GM19467 (cell line): Measurements from ENCODE around the gene FGA.

ENCODE experiments used
- ATAC-seq: cut with Tn5 transposase; IDR thresholded peaks from one replicate; pipeline ENCODE4 v1.9.1; 2021; ENCODE audit warnings: mild to moderate bottlenecking, moderate library complexity; ENCODE audit not compliant: unreplicated experiment

The FGA gene

DNA sequence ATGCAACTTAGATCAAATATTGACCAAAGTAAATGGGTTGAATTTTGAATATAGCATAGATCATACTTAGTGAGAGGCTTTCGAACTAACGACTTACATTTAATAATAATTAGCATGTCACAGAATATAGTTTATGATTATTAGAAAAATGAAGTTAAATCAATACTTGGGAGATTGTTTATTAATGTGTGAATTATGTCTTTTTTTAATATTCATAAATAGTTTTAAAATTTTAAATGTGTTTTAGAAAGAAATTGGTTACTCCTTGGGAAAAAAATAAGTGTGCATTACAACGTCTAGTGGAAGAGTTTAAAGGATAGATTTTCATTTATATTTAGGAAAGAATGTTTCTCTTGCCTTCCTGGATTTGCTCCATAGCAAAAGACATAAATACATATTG, 7.3 kb downstream of the FGA start:
- no peak for ATAC-seq

DNA sequence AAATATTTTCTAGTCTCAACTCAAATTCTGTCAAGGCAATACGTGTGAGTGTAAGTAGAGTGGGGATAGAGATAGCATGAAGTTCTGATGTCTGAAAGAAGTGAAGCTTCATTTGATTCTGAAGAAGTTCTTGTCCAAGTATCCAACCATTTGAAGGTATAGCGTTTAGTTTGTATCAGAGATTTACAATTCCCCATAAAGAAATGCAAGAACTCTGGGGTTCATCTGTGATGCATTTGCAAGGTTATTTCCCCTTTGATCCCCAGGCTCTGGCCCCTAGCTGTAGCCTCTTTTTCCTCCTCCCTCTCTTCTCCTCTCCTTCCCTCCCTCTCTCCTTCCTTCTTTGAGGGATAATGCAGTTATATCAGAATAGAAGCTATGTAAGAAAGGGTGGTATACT, 7.8 kb downstream of the FGA start:
- ATAC-seq, result no peak

DNA sequence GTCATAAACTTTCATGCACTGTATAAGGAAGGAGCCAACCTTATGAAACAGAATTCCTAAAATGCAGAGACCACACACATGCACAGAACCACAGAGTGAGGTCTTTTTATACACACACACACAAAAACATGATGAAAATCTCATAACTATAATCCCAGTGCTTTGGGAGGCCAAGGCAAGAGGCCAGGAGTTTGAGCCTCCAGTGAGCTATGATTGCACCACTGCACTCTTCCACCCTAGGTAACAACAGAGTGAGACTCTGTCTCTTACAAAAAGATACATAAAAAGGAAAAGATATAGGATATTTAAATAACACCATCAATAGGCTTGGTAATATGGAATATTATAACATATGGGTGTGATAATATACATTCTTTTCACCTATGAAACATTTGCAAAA, 10.6 kb downstream of the FGA start:
- no peak for ATAC-seq

DNA sequence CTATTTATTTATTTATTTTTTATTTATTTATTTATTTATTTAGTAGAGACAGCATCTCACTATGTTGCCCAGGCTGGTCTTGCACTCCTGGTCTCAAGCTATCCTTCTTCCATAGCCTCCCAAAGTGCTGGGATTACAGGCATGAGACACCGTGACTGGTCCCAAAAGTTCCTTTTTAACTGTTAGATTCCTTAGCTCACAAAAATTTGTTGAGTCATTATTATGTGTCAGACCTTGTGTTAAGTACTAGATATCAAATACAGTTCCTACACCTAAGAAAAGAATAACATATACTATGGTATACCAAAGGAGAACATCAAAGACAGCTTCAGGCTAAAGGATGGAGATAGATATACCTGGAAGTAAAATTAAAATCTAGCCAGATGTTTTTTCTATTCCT, 11.6 kb downstream of the FGA start:
- ATAC-seq, result no peak

DNA sequence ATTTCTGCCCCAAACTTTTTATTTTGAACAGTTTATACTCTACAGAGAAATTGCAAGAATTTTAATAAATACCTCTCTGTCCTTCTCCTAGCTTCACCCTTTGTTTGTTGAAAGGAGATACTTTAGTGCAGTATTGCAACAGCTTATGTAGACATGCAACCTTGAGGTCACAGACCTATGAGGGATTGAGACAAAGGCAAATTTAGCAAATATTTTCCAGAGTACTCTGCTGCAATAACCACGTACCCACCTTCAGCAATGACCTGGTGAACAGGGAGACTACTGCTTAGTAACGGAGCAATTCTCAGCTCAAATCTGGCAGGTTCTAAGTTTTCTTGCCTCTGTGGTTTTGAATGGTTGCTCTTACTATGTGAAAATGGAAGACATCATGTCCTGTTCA, 13.2 kb downstream of the FGA start:
- ATAC-seq, result no peak

DNA sequence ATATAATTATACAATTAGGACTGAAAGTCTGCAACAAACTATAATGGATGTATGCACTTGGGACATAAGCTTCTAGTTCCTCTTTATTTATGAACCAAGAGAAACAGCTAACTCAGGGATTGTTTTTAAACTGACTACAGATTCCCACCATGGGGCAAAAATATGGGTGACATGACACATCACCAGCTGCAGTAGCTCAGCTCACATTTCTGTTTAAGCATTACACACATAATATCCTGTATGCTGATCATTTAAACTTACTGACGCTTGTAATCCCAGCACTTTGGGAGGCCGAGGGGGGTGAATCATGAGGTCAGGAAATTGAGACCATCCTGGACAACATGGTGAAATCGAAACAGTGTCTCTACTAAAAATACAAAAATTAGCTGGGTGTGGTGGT, 16.2 kb downstream of the FGA start:
- no peak for ATAC-seq

DNA sequence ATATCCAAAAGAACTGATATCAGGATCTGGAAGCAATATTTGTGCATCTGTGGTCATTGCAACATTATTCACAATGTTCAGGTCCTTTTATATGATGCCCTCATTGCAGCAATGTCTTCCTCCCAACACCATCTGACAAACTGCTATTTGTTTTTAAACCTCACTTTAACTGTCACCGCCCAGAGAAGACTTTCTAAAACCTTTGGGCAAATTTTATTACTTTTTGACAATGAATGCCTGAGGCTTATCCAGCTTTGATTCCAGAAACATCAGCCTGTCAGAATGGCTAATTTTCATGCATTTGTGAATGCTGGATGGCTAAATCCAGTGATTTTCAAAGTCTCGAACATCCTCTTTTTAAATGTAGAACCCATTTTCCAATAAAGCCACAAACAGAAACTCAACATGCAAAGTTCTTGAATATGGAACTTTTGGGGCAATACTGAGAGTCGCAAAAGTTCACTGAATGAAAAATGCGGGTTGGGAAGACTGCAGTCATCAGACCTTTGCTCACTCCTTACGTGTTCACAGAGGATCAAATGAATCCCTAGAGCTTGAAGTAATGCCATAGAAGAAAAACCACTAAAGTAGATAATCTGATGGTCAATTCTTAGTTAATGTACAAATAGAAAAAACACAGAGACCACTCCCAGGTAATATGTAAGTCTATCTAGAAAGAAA, 17.2 kb downstream of the FGA start:
- ATAC-seq, result no peak

DNA sequence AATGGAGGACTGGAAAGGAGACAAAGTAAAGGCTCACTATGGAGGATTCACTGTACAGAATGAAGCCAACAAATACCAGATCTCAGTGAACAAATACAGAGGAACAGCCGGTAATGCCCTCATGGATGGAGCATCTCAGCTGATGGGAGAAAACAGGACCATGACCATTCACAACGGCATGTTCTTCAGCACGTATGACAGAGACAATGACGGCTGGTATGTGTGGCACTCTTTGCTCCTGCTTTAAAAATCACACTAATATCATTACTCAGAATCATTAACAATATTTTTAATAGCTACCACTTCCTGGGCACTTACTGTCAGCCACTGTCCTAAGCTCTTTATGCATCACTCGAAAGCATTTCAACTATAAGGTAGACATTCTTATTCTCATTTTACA, 21.0 kb downstream of the FGA start:
- ATAC-seq, result no peak

DNA sequence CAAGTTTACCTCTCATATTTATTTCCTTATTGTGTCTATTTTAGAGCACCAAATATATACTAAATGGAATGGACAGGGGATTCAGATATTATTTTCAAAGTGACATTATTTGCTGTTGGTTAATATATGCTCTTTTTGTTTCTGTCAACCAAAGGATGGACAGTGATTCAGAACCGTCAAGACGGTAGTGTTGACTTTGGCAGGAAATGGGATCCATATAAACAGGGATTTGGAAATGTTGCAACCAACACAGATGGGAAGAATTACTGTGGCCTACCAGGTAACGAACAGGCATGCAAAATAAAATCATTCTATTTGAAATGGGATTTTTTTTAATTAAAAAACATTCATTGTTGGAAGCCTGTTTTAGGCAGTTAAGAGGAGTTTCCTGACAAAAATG, 21.5 kb downstream of the FGA start:
- ATAC-seq, result no peak

DNA sequence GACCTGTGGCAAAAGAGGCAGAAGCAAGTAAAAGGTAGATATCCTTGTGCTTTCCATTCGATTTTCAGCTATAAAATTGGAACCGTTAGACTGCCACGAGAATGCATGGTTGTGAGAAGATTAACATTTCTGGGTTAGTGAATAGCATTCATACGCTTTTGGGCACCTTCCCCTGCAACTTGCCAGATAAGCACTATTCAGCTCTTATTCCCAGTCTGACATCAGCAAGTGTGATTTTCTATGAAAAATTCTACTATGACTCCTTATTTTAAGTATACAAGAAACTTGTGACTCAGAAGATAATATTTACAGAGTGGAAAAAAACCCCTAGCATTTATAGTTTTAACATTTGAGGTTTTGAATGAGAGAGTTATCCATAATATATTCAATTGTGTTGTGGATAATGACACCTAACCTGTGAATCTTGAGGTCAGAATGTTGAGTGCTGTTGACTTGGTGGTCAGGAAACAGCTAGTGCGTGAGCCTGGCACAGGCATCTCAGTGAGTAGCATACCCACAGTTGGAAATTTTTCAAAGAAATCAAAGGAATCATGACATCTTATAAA, 23.8 kb downstream of the FGA start:
- ATAC-seq, result no peak

DNA sequence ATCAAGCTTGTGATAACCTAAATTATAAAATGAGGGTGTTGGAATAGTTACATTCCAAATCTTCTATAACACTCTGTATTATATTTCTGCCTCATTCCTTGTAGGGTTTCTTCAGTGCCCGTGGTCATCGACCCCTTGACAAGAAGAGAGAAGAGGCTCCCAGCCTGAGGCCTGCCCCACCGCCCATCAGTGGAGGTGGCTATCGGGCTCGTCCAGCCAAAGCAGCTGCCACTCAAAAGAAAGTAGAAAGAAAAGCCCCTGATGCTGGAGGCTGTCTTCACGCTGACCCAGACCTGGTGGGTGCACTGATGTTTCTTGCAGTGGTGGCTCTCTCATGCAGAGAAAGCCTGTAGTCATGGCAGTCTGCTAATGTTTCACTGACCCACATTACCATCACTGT, 24.8 kb downstream of the FGA start:
- no peak for ATAC-seq

DNA sequence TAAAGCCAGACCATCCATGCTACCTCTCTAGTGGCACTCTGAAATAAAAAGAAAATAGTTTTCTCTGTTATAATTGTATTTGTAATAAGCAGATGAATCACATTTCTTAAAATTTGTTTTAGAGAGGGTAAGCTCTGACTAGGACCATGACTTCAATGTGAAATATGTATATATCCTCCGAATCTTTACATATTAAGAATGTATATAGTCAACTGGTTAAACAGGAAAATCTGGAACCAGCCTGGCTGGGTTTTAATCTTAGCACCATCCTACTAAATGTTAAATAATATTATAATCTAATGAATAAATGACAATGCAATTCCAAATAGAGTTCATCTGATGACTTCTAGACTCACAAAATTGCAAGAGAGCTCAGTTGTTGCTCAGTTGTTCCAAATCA, 26.2 kb downstream of the FGA start:
- no peak for ATAC-seq

DNA sequence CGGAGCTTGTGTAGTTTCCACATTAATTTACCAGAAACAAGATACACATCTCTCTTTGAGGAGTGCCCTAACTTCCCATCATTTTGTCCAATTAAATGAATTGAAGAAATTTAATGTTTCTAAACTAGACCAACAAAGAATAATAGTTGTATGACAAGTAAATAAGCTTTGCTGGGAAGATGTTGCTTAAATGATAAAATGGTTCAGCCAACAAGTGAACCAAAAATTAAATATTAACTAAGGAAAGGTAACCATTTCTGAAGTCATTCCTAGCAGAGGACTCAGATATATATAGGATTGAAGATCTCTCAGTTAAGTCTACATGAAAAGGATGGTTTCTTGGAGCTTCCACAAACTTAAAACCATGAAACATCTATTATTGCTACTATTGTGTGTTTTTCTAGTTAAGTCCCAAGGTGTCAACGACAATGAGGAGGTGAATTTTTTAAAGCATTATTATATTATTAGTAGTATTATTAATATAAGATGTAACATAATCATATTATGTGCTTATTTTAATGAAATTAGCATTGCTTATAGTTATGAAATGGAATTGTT, 27.8 kb downstream of the FGA start, which contains the start of gene FGB:
Gene FGB, plus strand, starts transcription at position 315 of the 558 bp plus-strand sequence. Its CDS starts 8 bp downstream, at position 323.
- ATAC-seq, result no peak

DNA sequence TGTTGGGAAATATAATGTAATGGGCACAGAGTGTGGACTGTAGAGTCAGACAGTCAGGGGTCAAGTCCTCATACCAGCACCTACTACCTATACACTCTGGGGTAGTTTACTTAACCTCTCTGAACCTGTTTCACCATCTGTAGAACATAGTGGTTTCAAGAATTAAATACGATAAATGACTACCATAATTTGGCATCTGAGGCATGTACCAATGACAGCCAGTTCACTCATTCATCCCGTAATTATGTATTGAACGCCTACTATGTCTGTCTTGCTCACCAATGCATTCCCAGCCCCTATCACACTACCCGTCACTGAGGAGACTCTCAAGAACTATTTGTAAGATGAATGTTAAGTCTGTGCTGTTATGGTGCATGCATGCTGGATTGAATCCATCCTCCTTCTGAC, 29.7 kb downstream of the FGA start:
- ATAC-seq, result no peak

DNA sequence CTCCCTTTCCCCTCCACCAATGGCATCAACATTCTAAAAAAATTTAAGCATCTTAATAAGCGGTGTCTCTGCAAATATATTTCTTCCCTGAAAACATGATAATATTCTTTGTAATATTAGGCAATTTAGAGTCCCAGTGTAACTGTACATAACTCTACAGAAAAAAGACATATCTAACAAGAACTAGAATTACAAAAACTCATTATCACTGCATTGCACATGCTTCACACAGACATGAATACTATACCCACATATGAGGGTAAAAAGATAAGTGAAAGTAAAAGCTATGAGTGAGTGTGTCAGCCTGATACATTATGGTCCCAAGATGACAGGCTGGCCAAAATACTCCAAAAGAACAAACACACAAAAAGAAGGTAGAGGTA, 30.1 kb downstream of the FGA start:
- ATAC-seq, result no peak

DNA sequence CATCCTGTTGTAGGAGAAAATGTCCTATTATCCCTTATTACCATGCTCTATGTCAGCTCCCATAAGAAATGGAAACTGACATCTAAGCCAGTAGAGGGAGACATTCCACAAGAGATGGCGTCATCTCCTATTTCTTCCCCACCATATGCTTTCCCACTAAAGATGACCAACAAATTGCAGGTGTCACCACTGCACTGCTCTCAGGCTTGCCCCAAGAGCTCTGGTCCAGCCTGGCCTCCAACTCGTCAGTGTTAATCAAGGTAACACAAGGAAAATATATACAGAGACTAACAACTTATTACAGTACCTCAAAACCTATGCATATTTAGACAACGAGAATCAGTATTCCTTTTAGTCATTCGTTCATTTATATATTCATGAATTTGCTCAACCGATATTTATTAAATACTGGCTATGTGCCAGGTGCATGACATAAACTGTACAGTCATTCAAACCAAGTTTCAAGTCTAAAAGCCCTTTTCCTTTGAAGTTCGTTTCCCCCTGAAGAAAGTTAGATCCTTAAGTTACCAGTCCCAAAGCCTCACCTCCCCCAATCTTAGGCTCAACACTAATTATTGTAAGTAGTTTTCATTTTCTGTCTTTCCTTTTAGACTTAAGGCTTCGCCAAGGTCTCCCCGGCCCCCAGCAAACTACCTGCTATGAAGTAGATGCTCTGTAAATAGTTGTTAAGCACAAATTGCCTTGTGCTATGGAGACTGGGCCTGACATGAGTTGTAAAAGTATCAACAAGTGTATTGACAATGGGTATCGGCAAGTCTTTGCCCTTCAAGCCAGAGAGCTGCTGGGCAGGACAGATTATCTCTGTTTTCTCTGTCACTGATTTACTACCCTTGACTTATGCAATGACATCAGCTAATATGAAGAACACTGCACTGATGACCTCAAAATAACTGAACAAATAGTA, 30.8 kb downstream of the FGA start:
- peak; percentile 89 for ATAC-seq

DNA sequence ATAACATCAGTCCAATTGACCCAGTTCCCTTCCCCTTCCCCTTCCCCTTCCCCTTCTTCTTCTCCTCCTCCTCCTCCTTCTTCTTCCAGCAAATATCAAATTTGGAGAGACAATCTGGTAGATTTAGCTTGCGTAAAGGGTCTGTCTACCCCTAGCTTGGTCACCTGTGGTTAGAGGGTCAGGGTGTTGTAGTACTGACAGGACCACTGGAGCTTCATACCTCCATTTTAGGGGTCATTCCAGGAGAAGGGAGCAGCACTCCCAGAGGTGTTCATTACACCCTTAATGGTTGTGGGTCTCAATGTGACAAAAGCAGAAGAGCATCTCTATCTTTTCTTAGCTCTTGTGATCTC, 31.4 kb downstream of the FGA start:
- no peak for ATAC-seq

DNA sequence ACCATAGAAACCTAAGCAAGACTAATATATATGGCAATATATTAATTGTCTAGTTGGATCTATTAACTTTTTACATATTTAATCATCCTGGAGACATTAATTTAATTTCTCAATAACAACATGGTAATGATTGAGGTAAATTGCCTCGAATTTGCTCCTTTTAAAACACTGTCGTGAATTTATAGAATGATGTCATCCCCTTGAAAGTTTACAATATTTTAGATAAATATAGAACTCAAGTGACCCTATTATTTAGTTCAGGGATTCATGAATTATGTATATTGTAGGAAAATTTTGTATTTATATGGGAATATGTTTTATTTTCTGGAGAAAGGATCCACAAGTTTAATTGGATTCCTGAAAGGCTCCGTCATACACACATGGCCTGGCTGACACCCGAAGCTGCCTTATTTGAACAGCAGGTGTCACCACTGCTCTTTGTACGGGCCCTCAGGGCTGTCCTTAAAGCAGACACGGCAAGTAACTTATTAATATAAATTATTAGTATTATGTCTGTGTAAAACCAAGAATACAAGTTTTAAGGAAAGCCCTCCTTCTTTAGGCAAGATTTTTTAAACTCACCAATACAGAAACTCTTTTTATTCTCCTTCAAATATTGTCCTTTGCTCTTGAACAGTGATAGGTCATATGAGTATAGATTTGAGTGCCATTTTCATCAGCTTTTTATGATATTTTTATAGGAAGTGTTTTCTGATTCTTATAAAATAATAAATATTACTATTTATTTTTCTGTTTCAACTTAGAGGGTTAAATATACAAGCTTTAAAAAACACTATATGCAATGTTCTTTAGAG, 38.5 kb downstream of the FGA start:
- ATAC-seq, result peak; percentile 57

DNA sequence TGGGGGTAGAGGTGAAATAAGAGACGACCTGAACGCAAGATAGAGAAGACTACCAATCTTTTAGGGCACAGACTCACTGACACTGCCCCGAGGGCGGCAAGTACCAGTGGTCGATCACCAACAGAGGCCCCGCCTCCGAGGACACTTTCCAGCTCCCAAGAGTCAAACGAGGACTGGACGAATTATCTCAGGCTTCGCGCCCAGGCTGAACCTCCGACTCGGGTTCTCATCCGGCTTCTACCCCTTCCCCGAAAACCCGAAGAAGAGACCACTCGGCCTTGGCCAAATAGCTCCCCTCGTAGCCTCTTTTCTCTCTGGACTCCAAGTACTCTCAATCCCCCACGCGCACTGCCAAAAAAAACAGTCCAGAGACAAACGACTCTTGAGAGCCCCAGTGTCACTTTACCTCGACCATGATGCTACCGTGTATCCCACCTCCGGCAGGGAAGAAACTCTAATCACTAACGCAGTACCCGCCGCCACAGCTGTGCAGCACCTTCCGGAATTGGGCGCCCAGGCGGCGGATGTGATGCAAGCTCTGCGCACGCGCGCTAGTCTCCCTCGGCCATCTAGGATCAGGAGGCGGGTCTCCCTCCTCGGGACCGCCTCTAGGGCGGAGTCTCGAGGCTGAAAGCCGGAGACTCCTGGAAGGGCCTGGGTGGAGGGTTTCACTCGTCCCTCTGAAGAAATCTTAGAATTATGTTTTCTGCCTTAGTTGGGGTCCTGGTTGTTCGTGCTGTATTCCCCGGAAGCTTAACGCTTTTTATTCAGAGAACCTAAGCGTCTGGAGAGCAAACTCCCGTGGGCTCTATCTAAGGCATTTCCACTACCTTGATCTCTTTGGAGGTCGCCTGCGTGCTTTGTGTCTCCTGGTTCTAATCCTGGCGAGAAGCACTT, 40.4 kb downstream of the FGA start, which contains the start of gene PLRG1:
Gene PLRG1, minus strand, starts transcription at position 507 of the 897 bp plus-strand sequence. Its CDS starts 92 bp downstream, at position 415.
- peak; percentile 99 for ATAC-seq

DNA sequence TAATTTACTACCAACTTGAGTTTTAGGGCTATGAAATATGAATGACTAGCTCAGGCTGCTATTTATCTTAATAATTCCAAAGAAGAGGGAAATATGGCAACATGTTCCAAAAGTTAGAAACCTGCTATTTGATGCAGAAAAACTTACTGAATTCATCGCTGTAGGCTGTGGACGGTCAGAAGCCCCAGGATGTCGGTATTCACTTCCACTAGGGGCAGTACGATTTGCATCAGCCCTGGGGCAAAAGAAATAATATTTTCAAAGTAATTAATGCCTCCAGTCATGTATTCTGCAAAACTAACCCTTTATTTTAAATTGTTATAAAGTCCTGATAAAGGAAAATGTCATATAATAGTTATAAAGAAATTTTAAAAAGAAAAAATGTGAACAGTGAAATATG, 44.9 kb downstream of the FGA start:
- no peak for ATAC-seq
